ENCODE data around the gene NAA15.
"Not testable (repeated sequence)": the region's sequence is repeated elsewhere in the genome, so short reads cannot be mapped to it uniquely, and the experiment has no call there.

Gene NAA15
- total RNA-seq, result 54.5 to 153 (median 112) reads per million in 17 experiments

GRCh38 chr4:139301113-139301820, at the start of gene NAA15:
TSS of gene NAA15 (plus strand) at chr4:139301505. CDS start at chr4:139301778, 273 bp downstream.
- DNase-seq, result peak; percentile 98 to 99 (median 99)

- DNase-seq, result no peak
Observed at GRCh38 chr4:139253046-139253445, 48.3 kb upstream of the NAA15 start.

GRCh38 chr4:139253713-139254112, 47.6 kb upstream of the NAA15 start:
- no peak for DNase-seq

- DNase-seq, result not testable (repeated sequence)
Observed at GRCh38 chr4:139255581-139255980, 45.7 kb upstream of the NAA15 start.

GRCh38 chr4:139256349-139256748, 45.0 kb upstream of the NAA15 start:
- DNase-seq, result no peak

- no peak for DNase-seq
Observed at GRCh38 chr4:139265654-139266053, 35.7 kb upstream of the NAA15 start.

GRCh38 chr4:139266208-139266582, 35.1 kb upstream of the NAA15 start:
- no peak for DNase-seq

- DNase-seq, result peak; percentile 70 to 85 (median 82)
Observed at GRCh38 chr4:139266583-139267257, 34.6 kb upstream of the NAA15 start.

GRCh38 chr4:139267301-139267700, 34.0 kb upstream of the NAA15 start:
- DNase-seq, result no peak

GRCh38 chr4:139273835-139274234, 27.5 kb upstream of the NAA15 start:
- no peak for DNase-seq

- no peak for DNase-seq
Observed at GRCh38 chr4:139274790-139275189, 26.5 kb upstream of the NAA15 start.

GRCh38 chr4:139275281-139275735, 26.0 kb upstream of the NAA15 start:
- DNase-seq, result no peak

GRCh38 chr4:139278485-139278884, 22.8 kb upstream of the NAA15 start:
- DNase-seq, result no peak

GRCh38 chr4:139278912-139279759, 22.2 kb upstream of the NAA15 start:
- DNase-seq, result peak in 2 of 4 experiments; percentile 19

- peak in 3 of 4 experiments; percentile 17 to 41 (median 22) for DNase-seq
Observed at GRCh38 chr4:139279760-139280620, 21.3 kb upstream of the NAA15 start, which contains the start of gene MGARP. TSS of gene MGARP (minus strand) at chr4:139280225. CDS start at chr4:139280158, 67 bp downstream.

- DNase-seq, result no peak
Observed at GRCh38 chr4:139282065-139282720, 19.1 kb upstream of the NAA15 start.

GRCh38 chr4:139282721-139283075, 18.6 kb upstream of the NAA15 start:
- DNase-seq, result no peak

- no peak for DNase-seq
Observed at GRCh38 chr4:139286186-139286698, 15.1 kb upstream of the NAA15 start.

GRCh38 chr4:139295206-139295941, 5.9 kb upstream of the NAA15 start:
- peak; percentile 97 to 99 (median 98) for DNase-seq

- no peak for DNase-seq
Observed at GRCh38 chr4:139295942-139296299, 5.4 kb upstream of the NAA15 start.
